ENCODE measurements around the gene PNMA8C.

Gene PNMA8C

DNA sequence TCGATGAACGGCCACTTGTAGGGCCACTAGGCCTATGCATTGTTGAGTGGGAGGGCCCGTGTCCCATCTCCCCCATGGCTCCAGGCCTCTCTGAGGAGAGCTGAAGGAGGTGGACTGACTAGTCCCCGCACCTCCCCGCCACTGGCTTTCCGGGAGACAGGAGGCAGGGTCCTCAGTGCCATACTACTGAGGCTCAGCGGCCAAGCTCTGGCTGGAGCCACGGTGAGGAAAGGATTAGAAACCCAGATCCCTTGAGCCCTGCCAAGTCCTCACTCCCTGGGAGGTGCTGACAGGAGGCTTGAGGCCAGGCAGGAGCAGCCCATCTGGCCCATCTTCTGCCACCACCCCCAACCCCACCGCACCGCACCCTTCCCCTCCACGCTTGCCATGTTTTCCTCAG, 44.3 kb downstream of the PNMA8C start:
- H3K4me3 ChIP-seq (ENCODE audit: control insufficient read depth, low read depth, low read length): no peak overlapping the region
- no peak for DNase-seq (ENCODE audit: low read depth)
- TF ChIP-seq, protein P1, sequence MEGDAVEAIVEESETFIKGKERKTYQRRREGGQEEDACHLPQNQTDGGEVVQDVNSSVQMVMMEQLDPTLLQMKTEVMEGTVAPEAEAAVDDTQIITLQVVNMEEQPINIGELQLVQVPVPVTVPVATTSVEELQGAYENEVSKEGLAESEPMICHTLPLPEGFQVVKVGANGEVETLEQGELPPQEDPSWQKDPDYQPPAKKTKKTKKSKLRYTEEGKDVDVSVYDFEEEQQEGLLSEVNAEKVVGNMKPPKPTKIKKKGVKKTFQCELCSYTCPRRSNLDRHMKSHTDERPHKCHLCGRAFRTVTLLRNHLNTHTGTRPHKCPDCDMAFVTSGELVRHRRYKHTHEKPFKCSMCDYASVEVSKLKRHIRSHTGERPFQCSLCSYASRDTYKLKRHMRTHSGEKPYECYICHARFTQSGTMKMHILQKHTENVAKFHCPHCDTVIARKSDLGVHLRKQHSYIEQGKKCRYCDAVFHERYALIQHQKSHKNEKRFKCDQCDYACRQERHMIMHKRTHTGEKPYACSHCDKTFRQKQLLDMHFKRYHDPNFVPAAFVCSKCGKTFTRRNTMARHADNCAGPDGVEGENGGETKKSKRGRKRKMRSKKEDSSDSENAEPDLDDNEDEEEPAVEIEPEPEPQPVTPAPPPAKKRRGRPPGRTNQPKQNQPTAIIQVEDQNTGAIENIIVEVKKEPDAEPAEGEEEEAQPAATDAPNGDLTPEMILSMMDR (IDR thresholded peaks at IDR 0.05; ENCODE audit: control insufficient read depth, insufficient read depth, low read depth, low read length, missing control alignments): no peak

DNA sequence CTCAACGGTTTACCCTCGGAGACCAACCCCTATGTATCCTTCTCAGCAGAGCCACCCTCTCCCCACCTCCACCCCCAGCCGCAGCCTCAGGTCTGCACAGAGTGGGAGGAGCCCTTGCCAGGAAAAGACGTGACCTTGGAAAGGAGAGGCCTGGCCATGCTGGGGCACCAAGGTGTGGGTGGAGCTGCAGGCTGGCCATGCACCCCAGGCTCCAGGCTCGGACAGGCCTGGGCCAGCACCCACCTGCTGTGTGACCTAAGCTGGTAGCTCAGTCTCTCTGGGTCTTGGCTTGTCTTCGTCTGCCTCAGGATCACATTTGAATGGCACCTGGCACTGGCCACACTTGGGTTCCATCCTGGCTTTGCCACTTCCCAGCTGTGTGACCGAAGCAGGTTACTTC, 44.9 kb downstream of the PNMA8C start:
- DNase-seq (ENCODE audit: low read depth): no peak
- no peak overlapping the region for H3K4me3 ChIP-seq (ENCODE audit: control insufficient read depth, low read depth, low read length)
- TF ChIP-seq, protein P1 (IDR thresholded peaks at IDR 0.05; ENCODE audit: control insufficient read depth, insufficient read depth, low read depth, low read length, missing control alignments): no peak

DNA sequence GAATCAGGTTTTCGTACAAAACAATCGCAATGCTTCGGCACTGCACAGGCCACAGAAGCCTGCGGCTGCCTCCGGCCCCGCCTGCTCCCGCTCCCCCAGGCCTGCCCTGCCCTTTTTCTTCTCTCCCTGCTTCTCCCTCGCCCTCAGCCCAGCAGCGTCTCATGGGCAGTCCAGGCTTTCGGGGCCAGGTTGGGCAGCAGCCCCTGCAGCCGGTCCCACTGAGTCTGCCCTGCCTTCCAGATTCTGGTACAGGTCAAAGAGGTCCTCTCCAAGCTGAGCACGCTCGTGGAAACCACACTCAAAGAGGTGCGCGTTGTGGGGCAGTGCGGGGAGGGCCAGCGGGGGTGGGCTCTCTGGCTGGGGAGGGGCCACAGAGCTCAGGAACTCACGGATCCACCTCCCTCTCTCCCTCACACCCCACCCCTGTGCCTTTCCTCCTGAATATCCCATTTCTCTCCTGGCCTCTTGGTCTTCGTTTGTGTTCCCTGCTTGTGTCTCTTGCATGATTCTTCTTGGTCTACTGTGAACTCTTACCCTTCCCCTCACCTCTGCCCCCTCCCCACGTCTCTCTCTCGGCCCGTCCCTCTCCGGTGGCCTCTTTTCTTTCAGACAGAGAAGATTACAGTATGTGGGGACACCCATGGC, 45.4 kb downstream of the PNMA8C start:
- TF ChIP-seq, protein P1 (IDR thresholded peaks at IDR 0.05; ENCODE audit: control insufficient read depth, insufficient read depth, low read depth, low read length, missing control alignments): no peak
- no peak for DNase-seq (ENCODE audit: low read depth)
- no peak overlapping the region for H3K4me3 ChIP-seq (ENCODE audit: control insufficient read depth, low read depth, low read length)

DNA sequence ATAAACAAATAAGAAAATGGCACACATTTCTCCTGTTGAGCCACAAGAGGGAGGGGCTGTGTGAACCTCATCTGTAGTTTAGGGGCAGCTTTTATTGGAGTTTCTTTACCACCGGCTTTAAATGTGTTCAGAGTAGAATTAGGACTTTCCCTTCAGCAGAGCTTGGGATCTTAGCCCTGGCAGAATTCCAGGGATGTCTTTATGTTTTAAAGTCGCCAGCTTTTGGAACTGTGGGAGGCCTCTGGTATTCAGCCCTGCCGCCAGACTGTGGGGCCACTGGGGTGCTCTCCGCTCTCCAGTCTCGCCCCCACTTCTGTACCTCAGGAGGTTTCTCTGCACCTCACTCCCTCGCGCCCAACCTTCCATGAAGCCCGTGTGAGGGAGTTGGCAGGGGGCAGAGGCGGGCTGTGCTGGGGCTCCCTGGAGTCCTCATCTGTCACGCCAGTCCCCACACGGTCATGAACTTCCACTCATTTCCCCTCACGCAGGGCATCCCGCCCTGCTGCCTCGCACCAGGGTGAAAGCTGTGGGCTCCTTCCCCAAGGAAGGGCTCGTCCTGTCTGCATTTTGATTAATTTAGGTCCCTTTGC, 46.9 kb downstream of the PNMA8C start:
- no peak for DNase-seq (ENCODE audit: low read depth)
- no peak overlapping the region for H3K4me3 ChIP-seq (ENCODE audit: control insufficient read depth, low read depth, low read length)
- TF ChIP-seq, protein P1 (IDR thresholded peaks at IDR 0.05; ENCODE audit: control insufficient read depth, insufficient read depth, low read depth, low read length, missing control alignments): no peak

DNA sequence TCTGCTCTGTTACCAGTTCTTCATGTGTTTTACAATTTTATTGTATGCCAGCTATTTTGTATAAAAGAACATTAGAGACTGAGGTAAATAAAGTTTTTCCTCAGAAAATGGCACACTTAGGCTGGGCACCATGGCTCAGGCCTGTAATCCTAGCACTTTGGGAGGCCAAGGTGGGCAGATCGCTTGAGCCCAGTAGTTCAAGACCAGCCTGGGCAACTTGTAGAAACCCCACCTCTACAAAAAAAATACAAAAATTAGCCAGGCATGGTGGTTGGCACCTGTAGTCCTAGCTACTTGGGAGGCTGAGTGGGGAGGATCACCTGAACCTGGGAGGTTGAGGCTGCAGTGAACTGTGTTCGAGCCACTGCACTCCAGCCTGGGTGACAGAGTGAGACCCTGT, 47.4 kb downstream of the PNMA8C start:
- TF ChIP-seq, protein P1 (IDR thresholded peaks at IDR 0.05; ENCODE audit: control insufficient read depth, insufficient read depth, low read depth, low read length, missing control alignments): no peak
- DNase-seq (ENCODE audit: low read depth): no peak
- no peak overlapping the region for H3K4me3 ChIP-seq (ENCODE audit: control insufficient read depth, low read depth, low read length)

DNA sequence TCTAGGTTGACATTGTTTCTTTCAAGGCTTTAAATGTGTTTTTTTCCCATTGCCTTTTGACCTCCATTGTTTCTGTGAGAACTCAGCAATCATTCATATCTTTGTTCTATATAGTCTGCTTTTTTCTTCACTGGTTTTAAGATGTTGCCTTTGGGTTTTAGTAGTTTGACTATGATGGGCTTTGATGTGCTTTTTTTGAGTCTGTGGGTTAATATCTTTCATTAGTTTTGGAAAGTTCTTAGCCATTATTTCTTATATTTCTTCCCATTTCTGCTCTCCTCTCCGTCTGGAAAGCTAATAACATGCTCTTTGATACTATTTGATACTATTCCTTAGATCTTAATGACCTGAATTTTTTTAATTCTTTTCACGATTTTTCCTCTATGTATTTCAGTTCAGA, 48.0 kb downstream of the PNMA8C start:
- H3K4me3 ChIP-seq (ENCODE audit: control insufficient read depth, low read depth, low read length): no peak overlapping the region
- TF ChIP-seq, protein P1 (IDR thresholded peaks at IDR 0.05; ENCODE audit: control insufficient read depth, insufficient read depth, low read depth, low read length, missing control alignments): no peak
- DNase-seq (ENCODE audit: low read depth): no peak
